ENCODE measurements around the gene DPH1.

DPH1 gene

GRCh38 chr17:1996800-1997288, 33.1 kb upstream of the DPH1 start:
- no peak overlapping the region for H3K4me3 ChIP-seq (ENCODE audit: low read depth, low read length)
- DNase-seq (ENCODE audit: low read depth) = no peak
- TF ChIP-seq POLR2A (IDR thresholded peaks at IDR 0.05; ENCODE audit: extremely low read depth, insufficient read length) (no peak), MYC (IDR thresholded peaks at IDR 0.05; ENCODE audit: low read depth, low read length) (no peak), CTCF (IDR thresholded peaks at IDR 0.05; ENCODE audit: low read depth, low read length) (no peak), MAX (IDR thresholded peaks at IDR 0.05; ENCODE audit: low read depth, low read length) (no peak)

GRCh38 chr17:1997289-1997926, 32.5 kb upstream of the DPH1 start:
- H3K4me3 ChIP-seq (ENCODE audit: low read depth, low read length) = no peak overlapping the region
- TF ChIP-seq CTCF (IDR thresholded peaks at IDR 0.05; ENCODE audit: low read depth, low read length) = no peak
- no peak for TF ChIP-seq MYC (IDR thresholded peaks at IDR 0.05; ENCODE audit: low read depth, low read length)
- TF ChIP-seq MAX (IDR thresholded peaks at IDR 0.05; ENCODE audit: low read depth, low read length) = no peak
- no peak for TF ChIP-seq POLR2A (IDR thresholded peaks at IDR 0.05; ENCODE audit: extremely low read depth, insufficient read length)
- no peak for DNase-seq (ENCODE audit: low read depth)

- no peak overlapping the region for H3K4me3 ChIP-seq (ENCODE audit: low read depth, low read length)
- TF ChIP-seq MAX (IDR thresholded peaks at IDR 0.05; ENCODE audit: low read depth, low read length) (no peak), MYC (IDR thresholded peaks at IDR 0.05; ENCODE audit: low read depth, low read length) (no peak), POLR2A (IDR thresholded peaks at IDR 0.05; ENCODE audit: extremely low read depth, insufficient read length) (no peak), CTCF (IDR thresholded peaks at IDR 0.05; ENCODE audit: low read depth, low read length) (no peak)
- no peak for DNase-seq (ENCODE audit: low read depth)
Observed at GRCh38 chr17:1997927-1998742, 31.8 kb upstream of the DPH1 start.

GRCh38 chr17:1999557-2000251, 30.2 kb upstream of the DPH1 start:
- no peak for TF ChIP-seq MYC (IDR thresholded peaks at IDR 0.05; ENCODE audit: low read depth, low read length)
- TF ChIP-seq MAX (IDR thresholded peaks at IDR 0.05; ENCODE audit: low read depth, low read length) = no peak
- TF ChIP-seq POLR2A (IDR thresholded peaks at IDR 0.05; ENCODE audit: extremely low read depth, insufficient read length) = no peak
- no peak for TF ChIP-seq CTCF (IDR thresholded peaks at IDR 0.05; ENCODE audit: low read depth, low read length)
- no peak overlapping the region for H3K4me3 ChIP-seq (ENCODE audit: low read depth, low read length)
- DNase-seq (ENCODE audit: low read depth) = no peak

- DNase-seq (ENCODE audit: low read depth) = no peak
- no peak overlapping the region for H3K4me3 ChIP-seq (ENCODE audit: low read depth, low read length)
- TF ChIP-seq CTCF (IDR thresholded peaks at IDR 0.05; ENCODE audit: low read depth, low read length) = no peak
- TF ChIP-seq MAX (IDR thresholded peaks at IDR 0.05; ENCODE audit: low read depth, low read length) = no peak
- no peak for TF ChIP-seq MYC (IDR thresholded peaks at IDR 0.05; ENCODE audit: low read depth, low read length)
- no peak for TF ChIP-seq POLR2A (IDR thresholded peaks at IDR 0.05; ENCODE audit: extremely low read depth, insufficient read length)
Observed at GRCh38 chr17:2002767-2003329, 27.1 kb upstream of the DPH1 start.
